ENCODE data around the gene LITAFD.
"Not testable (repeated sequence)": the region's sequence is repeated elsewhere in the genome, so short reads cannot be mapped to it uniquely, and the experiment has no call there.

The LITAFD gene

GRCh38 chr16:8882041-8882617 lies at the start of gene LITAFD:
Gene LITAFD, plus strand, starts transcription at chr16:8882351. Its CDS starts 2,005 bp downstream, at chr16:8884356.
- DNase-seq = no peak

- no peak for DNase-seq
Measured at GRCh38 chr16:8832717-8833105, 49.4 kb upstream of the LITAFD start.

- DNase-seq = not testable (repeated sequence)
Measured at GRCh38 chr16:8836797-8837196, 45.4 kb upstream of the LITAFD start.

- not testable (repeated sequence) for DNase-seq
Measured at GRCh38 chr16:8837594-8837993, 44.6 kb upstream of the LITAFD start.

- DNase-seq = not testable (repeated sequence)
Measured at GRCh38 chr16:8842016-8842415, 40.1 kb upstream of the LITAFD start.

GRCh38 chr16:8843296-8843695 lies 38.9 kb upstream of the LITAFD start:
- not testable (repeated sequence) for DNase-seq

- no peak for DNase-seq
Measured at GRCh38 chr16:8845699-8846298, 36.4 kb upstream of the LITAFD start.

GRCh38 chr16:8846401-8846932 lies 35.7 kb upstream of the LITAFD start:
- no peak for DNase-seq

- DNase-seq = no peak
Measured at GRCh38 chr16:8847145-8847544, 35.0 kb upstream of the LITAFD start.

GRCh38 chr16:8847623-8848022 lies 34.5 kb upstream of the LITAFD start:
- DNase-seq = no peak

GRCh38 chr16:8848231-8848938 lies 33.8 kb upstream of the LITAFD start:
- DNase-seq = no peak

GRCh38 chr16:8848939-8849391 lies 33.2 kb upstream of the LITAFD start:
- no peak for DNase-seq

GRCh38 chr16:8849411-8850011 lies 32.6 kb upstream of the LITAFD start:
- no peak for DNase-seq

- DNase-seq = no peak
Measured at GRCh38 chr16:8850279-8850885, 31.8 kb upstream of the LITAFD start.

GRCh38 chr16:8851761-8852403 lies 30.3 kb upstream of the LITAFD start:
- DNase-seq = no peak

GRCh38 chr16:8852534-8852933 lies 29.6 kb upstream of the LITAFD start:
- no peak for DNase-seq

GRCh38 chr16:8853150-8853549 lies 29.0 kb upstream of the LITAFD start:
- no peak for DNase-seq

GRCh38 chr16:8853611-8854010 lies 28.5 kb upstream of the LITAFD start:
- DNase-seq = no peak

GRCh38 chr16:8854298-8854948 lies 27.7 kb upstream of the LITAFD start:
- no peak for DNase-seq

- DNase-seq = no peak
Measured at GRCh38 chr16:8855051-8855786, 26.9 kb upstream of the LITAFD start.

- DNase-seq = no peak
Measured at GRCh38 chr16:8855972-8856371, 26.2 kb upstream of the LITAFD start.

Measured in activated CD4-positive, alpha-beta T cell treated with anti-CD3 and anti-CD28 coated beads, Interleukin-2, amount 50 U/mL, for 4 hours (primary cell).